ENCODE data around the gene PJA2.

GRCh38 chr5:109305352-109305751, 104.4 kb downstream of the PJA2 start:
- TF ChIP-seq CTCF (IDR thresholded peaks at IDR 0.05) (no peak), ATF6 (CRISPR knock-in tag; IDR thresholded peaks at IDR 0.05) (no peak)
